ENCODE data around the gene FLAD1. TPM values are rescaled to one million over a fixed set of nuclear protein-coding genes. Genes with fewer than 3 reads are reported as not detected.

FLAD1 gene
- total RNA-seq, 1 experiment from 2014 or later = 88.3 TPM

GRCh38 chr1:155024315-155024714 lies 41.2 kb downstream of the FLAD1 start:
- Mint-ChIP-seq H3K36me3 (no peaks in the 10 kb centered on the region), H3K9me3 (no peaks in the 10 kb centered on the region), H3K4me3 (no peak overlapping the region), H3K27me3 (ENCODE audit: low read depth) (peaks cover 4% of the 10 kb centered on the region; the same call in 1 of the 2 replicates), H3K27ac (no peak overlapping the region), H3K4me1 (peaks cover 11% of the 10 kb centered on the region)
- ATAC-seq (no peak), DNase-seq (ENCODE audit: low spot score) (no peak)
- ChIA-PET CTCF (interaction anchor here (1.6 to 1.9 kb wide), 2 partner anchors 25 to 37 kb away, joined by 3 to 8 read pairs; no protein-coding TSS in a partner anchor), POLR2A (no interaction called here)
- no peak for TF ChIP-seq GTF2I (CRISPR knock-in tag; conservative IDR thresholded peaks at IDR 0.05)

GRCh38 chr1:155026154-155026553 lies 43.0 kb downstream of the FLAD1 start:
- POLR2A ChIA-PET = no interaction called here
- no peak overlapping the region for H3K27ac Mint-ChIP-seq
- H3K4me3 Mint-ChIP-seq = no peak overlapping the region
- H3K36me3 Mint-ChIP-seq = no peaks in the 10 kb centered on the region
- TF ChIP-seq NR3C1 (CRISPR knock-in tag; conservative IDR thresholded peaks at IDR 0.05; ENCODE audit: low read depth) (no peak), PREB (CRISPR knock-in tag; IDR thresholded peaks at IDR 0.05; ENCODE audit: borderline replicate concordance) (no peak), USF2 (CRISPR knock-in tag; IDR thresholded peaks at IDR 0.05) (no peak), ZNF138 (CRISPR knock-in tag; conservative IDR thresholded peaks at IDR 0.05) (no peak), E2F4 (CRISPR knock-in tag; IDR thresholded peaks at IDR 0.05; ENCODE audit: borderline replicate concordance, low read depth) (no peak), E2F1 (CRISPR knock-in tag; IDR thresholded peaks at IDR 0.05) (no peak), NFYB (CRISPR knock-in tag; conservative IDR thresholded peaks at IDR 0.05; ENCODE audit: low read depth) (no peak), ETV6 (CRISPR knock-in tag; IDR thresholded peaks at IDR 0.05) (no peak)
- ATAC-seq (no peak), DNase-seq (ENCODE audit: low spot score) (no peak)
- CTCF ChIA-PET = interaction anchor here (1.0 to 2.6 kb wide), 5 partner anchors 9 to 35 kb away, joined by 3 to 13 read pairs (median 7); partner anchors contain the start of gene ADAM15
- H3K27me3 Mint-ChIP-seq (ENCODE audit: low read depth) = no peaks in the 10 kb centered on the region; the same call in 1 of the 2 replicates
- H3K9me3 Mint-ChIP-seq = no peaks in the 10 kb centered on the region
- peaks cover 3% of the 10 kb centered on the region; the same call in 1 of the 2 replicates for H3K4me1 Mint-ChIP-seq

- no peak overlapping the region for H3K4me3 Mint-ChIP-seq
- ATAC-seq = no peak
- H3K9me3 Mint-ChIP-seq = no peaks in the 10 kb centered on the region
- no peaks in the 10 kb centered on the region for H3K36me3 Mint-ChIP-seq
- no peaks in the 10 kb centered on the region; the same call in 1 of the 2 replicates for H3K27me3 Mint-ChIP-seq (ENCODE audit: low read depth)
- CTCF ChIA-PET = interaction anchor here (1.0 to 2.6 kb wide), 3 partner anchors 10 to 24 kb away, joined by 3 to 13 read pairs (median 7); partner anchors contain the start of gene ADAM15
- POLR2A ChIA-PET = no interaction called here
- DNase-seq (ENCODE audit: low spot score) = no peak
- no peak overlapping the region for H3K27ac Mint-ChIP-seq
- H3K4me1 Mint-ChIP-seq = no peaks in the 10 kb centered on the region
- TF ChIP-seq TP53 (CRISPR knock-in tag; IDR thresholded peaks at IDR 0.05) (no peak), AFF4 (CRISPR knock-in tag; IDR thresholded peaks at IDR 0.05; ENCODE audit: borderline replicate concordance) (no peak), FOXP1 (CRISPR knock-in tag; IDR thresholded peaks at IDR 0.05; ENCODE audit: borderline replicate concordance) (no peak), MYBL2 (CRISPR knock-in tag; IDR thresholded peaks at IDR 0.05) (no peak), AR (CRISPR knock-in tag; IDR thresholded peaks at IDR 0.05) (no peak), TEAD1 (CRISPR knock-in tag; IDR thresholded peaks at IDR 0.05) (no peak), IRF2 (CRISPR knock-in tag; IDR thresholded peaks at IDR 0.05; ENCODE audit: borderline replicate concordance, low read depth) (no peak), ZNF263 (CRISPR knock-in tag; IDR thresholded peaks at IDR 0.05; ENCODE audit: low read depth) (no peak), NR3C1 (CRISPR knock-in tag; conservative IDR thresholded peaks at IDR 0.05; ENCODE audit: low read depth) (no peak), RORB (CRISPR knock-in tag; IDR thresholded peaks at IDR 0.05) (no peak), MAX (CRISPR knock-in tag; IDR thresholded peaks at IDR 0.05) (no peak), ELF4 (CRISPR knock-in tag; IDR thresholded peaks at IDR 0.05; ENCODE audit: low read depth) (no peak)
Measured at GRCh38 chr1:155026588-155026987, 43.4 kb downstream of the FLAD1 start.
